HL-60 (cell line): Measurements from ENCODE around the gene GNG7.
A peak's percentile ranks its signal among the peaks of the same experiment; 100 is the strongest.

Experiments used
- GABPA ChIP-seq: IDR thresholded peaks from 2 replicates; pipeline ENCODE4 v1.6.1; 2012; ENCODE audit warnings: low read depth
- POLR2AphosphoS5 ChIP-seq: IDR thresholded peaks from 2 replicates; pipeline ENCODE4 v1.6.1; 2012; ENCODE audit warnings: low read depth
- TF ChIP-seq, protein P1 (sequence below): IDR thresholded peaks from one replicate; pipeline ENCODE4 v1.5.1; 2011; ENCODE audit warnings: low read length, control low read depth, inconsistent platforms; ENCODE audit not compliant: insufficient read depth
- TF ChIP-seq, protein P2 (sequence below): IDR thresholded peaks from 2 replicates; pipeline ENCODE4 v1.6.1; 2012; ENCODE audit warnings: low read depth; ENCODE audit not compliant: insufficient replicate concordance

DNA sequence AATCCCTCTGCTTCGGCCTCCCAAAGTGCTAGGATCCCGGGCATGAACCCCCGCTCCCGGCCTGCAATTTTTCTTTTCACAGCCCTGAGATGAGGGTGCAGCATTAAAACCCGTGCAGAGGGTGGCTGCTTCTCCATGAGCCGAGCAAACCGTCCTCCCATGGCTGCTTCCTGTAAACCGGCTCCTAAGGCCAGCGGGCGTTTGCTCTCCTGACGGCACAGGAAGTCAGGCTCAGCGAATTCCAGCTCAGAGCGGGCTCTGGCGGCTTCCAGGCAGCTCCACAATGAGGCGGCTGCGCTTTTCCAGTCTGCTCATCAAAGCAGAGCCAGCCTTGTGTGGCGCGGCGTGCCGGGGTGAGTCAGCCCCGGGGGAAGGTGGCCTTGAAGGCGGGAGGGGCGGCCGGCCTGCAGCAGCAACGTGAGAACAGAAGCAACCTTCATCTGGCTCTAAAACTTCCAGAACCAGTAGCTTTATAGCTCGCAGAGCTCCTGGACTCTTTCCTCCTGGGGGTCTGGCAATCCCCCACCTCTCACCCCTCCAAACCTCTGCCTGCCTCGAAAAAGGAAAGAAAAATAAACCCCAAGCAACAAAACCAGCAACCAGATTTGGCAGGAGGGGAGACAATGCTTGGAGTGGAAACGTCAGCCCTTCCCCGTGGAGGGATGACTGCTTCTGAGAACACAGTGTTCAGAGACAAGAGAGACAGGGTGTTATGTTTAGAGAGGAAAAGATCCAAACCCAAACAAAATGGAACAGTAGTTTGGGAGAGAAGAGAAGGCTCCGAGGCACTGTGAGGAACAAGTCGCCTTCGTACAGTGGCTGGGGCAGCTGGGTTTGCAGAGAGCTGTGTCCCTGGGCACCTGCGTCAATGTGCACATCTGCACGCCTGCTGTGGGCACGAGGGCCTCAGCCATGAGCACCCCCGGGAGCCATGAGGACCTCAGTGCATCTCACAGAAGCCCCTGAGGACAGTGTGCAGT lies 158.7 kb downstream of the GNG7 start:
- TF ChIP-seq, protein P1, sequence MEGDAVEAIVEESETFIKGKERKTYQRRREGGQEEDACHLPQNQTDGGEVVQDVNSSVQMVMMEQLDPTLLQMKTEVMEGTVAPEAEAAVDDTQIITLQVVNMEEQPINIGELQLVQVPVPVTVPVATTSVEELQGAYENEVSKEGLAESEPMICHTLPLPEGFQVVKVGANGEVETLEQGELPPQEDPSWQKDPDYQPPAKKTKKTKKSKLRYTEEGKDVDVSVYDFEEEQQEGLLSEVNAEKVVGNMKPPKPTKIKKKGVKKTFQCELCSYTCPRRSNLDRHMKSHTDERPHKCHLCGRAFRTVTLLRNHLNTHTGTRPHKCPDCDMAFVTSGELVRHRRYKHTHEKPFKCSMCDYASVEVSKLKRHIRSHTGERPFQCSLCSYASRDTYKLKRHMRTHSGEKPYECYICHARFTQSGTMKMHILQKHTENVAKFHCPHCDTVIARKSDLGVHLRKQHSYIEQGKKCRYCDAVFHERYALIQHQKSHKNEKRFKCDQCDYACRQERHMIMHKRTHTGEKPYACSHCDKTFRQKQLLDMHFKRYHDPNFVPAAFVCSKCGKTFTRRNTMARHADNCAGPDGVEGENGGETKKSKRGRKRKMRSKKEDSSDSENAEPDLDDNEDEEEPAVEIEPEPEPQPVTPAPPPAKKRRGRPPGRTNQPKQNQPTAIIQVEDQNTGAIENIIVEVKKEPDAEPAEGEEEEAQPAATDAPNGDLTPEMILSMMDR: no peak
- TF ChIP-seq, protein P2, sequence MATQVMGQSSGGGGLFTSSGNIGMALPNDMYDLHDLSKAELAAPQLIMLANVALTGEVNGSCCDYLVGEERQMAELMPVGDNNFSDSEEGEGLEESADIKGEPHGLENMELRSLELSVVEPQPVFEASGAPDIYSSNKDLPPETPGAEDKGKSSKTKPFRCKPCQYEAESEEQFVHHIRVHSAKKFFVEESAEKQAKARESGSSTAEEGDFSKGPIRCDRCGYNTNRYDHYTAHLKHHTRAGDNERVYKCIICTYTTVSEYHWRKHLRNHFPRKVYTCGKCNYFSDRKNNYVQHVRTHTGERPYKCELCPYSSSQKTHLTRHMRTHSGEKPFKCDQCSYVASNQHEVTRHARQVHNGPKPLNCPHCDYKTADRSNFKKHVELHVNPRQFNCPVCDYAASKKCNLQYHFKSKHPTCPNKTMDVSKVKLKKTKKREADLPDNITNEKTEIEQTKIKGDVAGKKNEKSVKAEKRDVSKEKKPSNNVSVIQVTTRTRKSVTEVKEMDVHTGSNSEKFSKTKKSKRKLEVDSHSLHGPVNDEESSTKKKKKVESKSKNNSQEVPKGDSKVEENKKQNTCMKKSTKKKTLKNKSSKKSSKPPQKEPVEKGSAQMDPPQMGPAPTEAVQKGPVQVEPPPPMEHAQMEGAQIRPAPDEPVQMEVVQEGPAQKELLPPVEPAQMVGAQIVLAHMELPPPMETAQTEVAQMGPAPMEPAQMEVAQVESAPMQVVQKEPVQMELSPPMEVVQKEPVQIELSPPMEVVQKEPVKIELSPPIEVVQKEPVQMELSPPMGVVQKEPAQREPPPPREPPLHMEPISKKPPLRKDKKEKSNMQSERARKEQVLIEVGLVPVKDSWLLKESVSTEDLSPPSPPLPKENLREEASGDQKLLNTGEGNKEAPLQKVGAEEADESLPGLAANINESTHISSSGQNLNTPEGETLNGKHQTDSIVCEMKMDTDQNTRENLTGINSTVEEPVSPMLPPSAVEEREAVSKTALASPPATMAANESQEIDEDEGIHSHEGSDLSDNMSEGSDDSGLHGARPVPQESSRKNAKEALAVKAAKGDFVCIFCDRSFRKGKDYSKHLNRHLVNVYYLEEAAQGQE: peak; percentile 47
- TF ChIP-seq POLR2AphosphoS5: peak; percentile 84
- TF ChIP-seq GABPA: 0 out of 2 replicates have a peak, but pooled peaks have one; percentile 31
